HepG2 (cell line): Measurements from ENCODE around the gene OPRL1. TPM values are rescaled to one million over a fixed set of nuclear protein-coding genes. Genes with fewer than 3 reads are reported as not detected.
A peak's percentile ranks its signal among the peaks of the same experiment; 100 is the strongest.

Experiments
- ARID2 ChIP-seq: sonication (generic); formaldehyde crosslinking; IDR thresholded peaks from 2 replicates; pipeline ENCODE4 v1.8.1; 2022; ENCODE audit warnings: mild to moderate bottlenecking, missing genetic modification reagents, borderline replicate concordance
- DR1 ChIP-seq: sonication (generic); formaldehyde crosslinking; IDR thresholded peaks from 2 replicates; pipeline ENCODE4 v1.8.0; 2021; ENCODE audit warnings: mild to moderate bottlenecking, missing genetic modification reagents, inconsistent platforms
- JDP2 ChIP-seq: sonication (generic); formaldehyde crosslinking; IDR thresholded peaks from 2 replicates; pipeline ENCODE4 v1.8.1; 2022; ENCODE audit warnings: missing genetic modification reagents, borderline replicate concordance
- MTF2 ChIP-seq: sonication (generic); formaldehyde crosslinking; IDR thresholded peaks from 2 replicates; pipeline ENCODE4 v1.5.0; 2020; ENCODE audit warnings: missing genetic modification reagents, borderline replicate concordance
- PITX1 ChIP-seq: sonication (generic); formaldehyde crosslinking; IDR thresholded peaks from 2 replicates; pipeline ENCODE4 v1.5.1; 2020; ENCODE audit warnings: mild to moderate bottlenecking, missing genetic modification reagents
- SRF ChIP-seq: IDR thresholded peaks from 2 replicates; pipeline ENCODE4 v1.6.1; 2011; ENCODE audit warnings: mild to moderate bottlenecking, low read depth, low read length, moderate library complexity
- TOPORS ChIP-seq: sonication (generic); formaldehyde crosslinking; IDR thresholded peaks from 2 replicates; pipeline ENCODE4 v1.8.0; 2023; ENCODE audit warnings: mild to moderate bottlenecking, missing genetic modification reagents
- ZEB1 ChIP-seq: IDR thresholded peaks from 2 replicates; pipeline ENCODE4 v1.6.1; 2012; ENCODE audit warnings: mild to moderate bottlenecking, low read depth, inconsistent platforms; ENCODE audit not compliant: insufficient replicate concordance
- ZFP41 ChIP-seq: sonication (generic); formaldehyde crosslinking; IDR thresholded peaks from 2 replicates; pipeline ENCODE4 v1.4.0; 2020; ENCODE audit warnings: mild to moderate bottlenecking, missing genetic modification reagents, borderline replicate concordance
- ZNF24 ChIP-seq: fragments of 450-650 bp; IDR thresholded peaks from 2 replicates; pipeline ENCODE4 v1.6.1; 2017; ENCODE audit warnings: antibody characterized with exemption, mild to moderate bottlenecking
- ZNF713 ChIP-seq: sonication (generic); formaldehyde crosslinking; IDR thresholded peaks from 2 replicates; pipeline ENCODE4 v1.4.0; 2020; ENCODE audit warnings: mild to moderate bottlenecking, missing genetic modification reagents
- ZNF768 ChIP-seq: sonication (generic); formaldehyde crosslinking; IDR thresholded peaks from 2 replicates; pipeline ENCODE4 v1.4.0; 2020; ENCODE audit warnings: missing genetic modification reagents
- ZNF792 ChIP-seq: IDR thresholded peaks from 2 replicates; pipeline ENCODE4 v1.6.1; 2016
- ZNF83 ChIP-seq: sonication (generic); formaldehyde crosslinking; IDR thresholded peaks from 2 replicates; pipeline ENCODE4 v1.4.0; 2020; ENCODE audit warnings: missing genetic modification reagents, mild to moderate bottlenecking, borderline replicate concordance
- polyA plus RNA-seq, 8 experiments: library from polyadenylated mRNA; depleted of rRNA in 3 of 8; stranded (reverse) in 7 of 8; unstranded in 1 of 8; fragments of >200 nt; fragmentation: Illumina TruSeq in 4 of 8; extraction: Trizol in 4 of 8; gene quantifications; 2 replicates each; pipeline versions ENCODE4 v1.2.1 to v1.2.3, GENCODE V29; 2011 to 2016; ENCODE audit warnings: low read depth in 4 of 8, missing spikeins in 1 of 8, mixed read lengths in 1 of 8; ENCODE audit not compliant: insufficient read depth in 1 of 8
- total RNA-seq, 5 experiments: library from RNA; depleted of rRNA; stranded (reverse); fragments of >200 nt; fragmentation: Illumina TruSeq; extraction: Trizol; gene quantifications; 2 replicates each; pipeline ENCODE4 v1.2.3, GENCODE V29; 2016; ENCODE audit warnings: low read depth in 1 of 5
- TF ChIP-seq, protein P1 (sequence below): sonication (generic); formaldehyde crosslinking; IDR thresholded peaks from 2 replicates; pipeline ENCODE4 v1.5.0; 2020; ENCODE audit warnings: missing genetic modification reagents, mild to moderate bottlenecking, borderline replicate concordance
- TF ChIP-seq, protein P2 (sequence below): sonication (generic); formaldehyde crosslinking; IDR thresholded peaks from 2 replicates; pipeline ENCODE4 v1.4.0; 2020; ENCODE audit warnings: mild to moderate bottlenecking, missing genetic modification reagents
- TF ChIP-seq, protein P3 (sequence below): IDR thresholded peaks from 2 replicates; pipeline ENCODE4 v1.6.1; 2016
- TF ChIP-seq, protein P4 (sequence below): sonication (generic); formaldehyde crosslinking; IDR thresholded peaks from 2 replicates; pipeline ENCODE4 v1.8.1; 2023; ENCODE audit warnings: mild to moderate bottlenecking, missing genetic modification reagents
- TF ChIP-seq, protein P5 (sequence below): sonication (generic); formaldehyde crosslinking; IDR thresholded peaks from 2 replicates; pipeline ENCODE4 v1.4.0; 2020; ENCODE audit warnings: missing genetic modification reagents

The OPRL1 gene
- total and polyA plus RNA-seq, 2 of the 13 experiments (the other 11 are each of a cell fraction or from before 2014, with no cell fraction given): 0.35 to 0.71 TPM

DNA sequence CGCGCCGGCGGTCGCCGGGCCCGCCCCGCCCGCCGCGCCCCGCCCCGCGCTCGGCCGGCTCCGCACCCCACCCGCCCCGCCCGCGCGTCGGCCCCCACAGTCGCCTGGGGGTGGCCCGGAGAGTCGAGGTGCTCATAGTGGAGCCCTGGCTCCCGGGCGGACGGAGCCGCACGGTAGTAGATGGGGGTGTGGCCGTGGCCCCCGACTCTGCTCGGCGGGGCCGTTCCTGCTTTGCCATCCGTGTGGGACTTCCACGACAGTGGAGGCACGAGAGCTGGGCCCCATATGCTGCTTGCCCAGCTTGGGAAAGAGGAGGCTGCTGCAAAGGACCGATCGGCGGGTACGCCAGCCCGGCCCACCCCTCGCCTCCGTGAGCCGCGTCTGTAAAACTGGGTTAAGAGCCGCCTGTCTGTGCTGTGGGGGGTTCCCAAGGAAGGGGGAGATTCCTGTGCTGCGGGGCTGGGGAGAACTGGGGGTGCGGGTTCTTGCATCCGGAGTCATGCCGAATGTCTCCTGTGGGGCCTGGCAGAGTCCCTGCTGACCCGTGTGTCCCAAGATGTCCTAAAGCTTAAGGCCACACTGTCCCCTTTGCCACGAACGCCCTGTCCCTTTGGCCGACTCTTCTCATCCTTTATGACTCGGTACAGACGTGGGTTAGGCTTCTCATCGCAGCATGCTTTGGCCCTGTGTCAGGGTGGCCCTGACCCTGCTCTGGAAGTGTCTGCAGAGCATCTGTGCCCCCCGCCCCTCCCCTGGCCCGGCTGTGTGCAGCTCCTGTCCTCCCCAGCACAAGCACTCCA lies at the start of gene OPRL1 (continued):
- TF ChIP-seq ZNF83 (peak; percentile 74; the same call in 1 of the 2 replicates), TOPORS (CRISPR knock-in tag) (peak; percentile 66; the same call in 1 of the 2 replicates), SRF (no peak), ZNF24 (no peak), MTF2 (CRISPR knock-in tag) (0 out of 2 replicates have a peak, but pooled peaks have one; percentile 13), ZNF768 (peak; percentile 26; the same call in 1 of the 2 replicates), ZFP41 (CRISPR knock-in tag) (no peak), ZNF713 (peak; percentile 69; the same call in 1 of the 2 replicates), DR1 (CRISPR knock-in tag) (peak; percentile 51; the same call in 1 of the 2 replicates), ZNF792 (CRISPR knock-in tag) (peak; percentile 7; the same call in 1 of the 2 replicates), ARID2 (CRISPR knock-in tag) (peak; percentile 69; the same call in 1 of the 2 replicates), ZEB1 (peak; percentile 20), JDP2 (CRISPR knock-in tag) (no peak), PITX1 (CRISPR knock-in tag) (peak; percentile 11; the same call in 1 of the 2 replicates)
- TF ChIP-seq, protein P1, sequence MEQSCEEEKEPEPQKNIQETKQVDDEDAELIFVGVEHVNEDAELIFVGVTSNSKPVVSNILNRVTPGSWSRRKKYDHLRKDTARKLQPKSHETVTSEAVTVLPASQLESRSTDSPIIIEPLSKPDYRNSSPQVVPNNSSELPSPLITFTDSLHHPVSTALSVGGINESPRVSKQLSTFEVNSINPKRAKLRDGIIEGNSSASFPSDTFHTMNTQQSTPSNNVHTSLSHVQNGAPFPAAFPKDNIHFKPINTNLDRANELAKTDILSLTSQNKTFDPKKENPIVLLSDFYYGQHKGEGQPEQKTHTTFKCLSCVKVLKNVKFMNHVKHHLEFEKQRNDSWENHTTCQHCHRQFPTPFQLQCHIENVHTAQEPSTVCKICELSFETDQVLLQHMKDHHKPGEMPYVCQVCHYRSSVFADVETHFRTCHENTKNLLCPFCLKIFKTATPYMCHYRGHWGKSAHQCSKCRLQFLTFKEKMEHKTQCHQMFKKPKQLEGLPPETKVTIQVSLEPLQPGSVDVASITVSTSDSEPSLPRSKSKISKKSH (CRISPR knock-in tag): peak; percentile 70; the same call in 1 of the 2 replicates
- TF ChIP-seq, protein P2, sequence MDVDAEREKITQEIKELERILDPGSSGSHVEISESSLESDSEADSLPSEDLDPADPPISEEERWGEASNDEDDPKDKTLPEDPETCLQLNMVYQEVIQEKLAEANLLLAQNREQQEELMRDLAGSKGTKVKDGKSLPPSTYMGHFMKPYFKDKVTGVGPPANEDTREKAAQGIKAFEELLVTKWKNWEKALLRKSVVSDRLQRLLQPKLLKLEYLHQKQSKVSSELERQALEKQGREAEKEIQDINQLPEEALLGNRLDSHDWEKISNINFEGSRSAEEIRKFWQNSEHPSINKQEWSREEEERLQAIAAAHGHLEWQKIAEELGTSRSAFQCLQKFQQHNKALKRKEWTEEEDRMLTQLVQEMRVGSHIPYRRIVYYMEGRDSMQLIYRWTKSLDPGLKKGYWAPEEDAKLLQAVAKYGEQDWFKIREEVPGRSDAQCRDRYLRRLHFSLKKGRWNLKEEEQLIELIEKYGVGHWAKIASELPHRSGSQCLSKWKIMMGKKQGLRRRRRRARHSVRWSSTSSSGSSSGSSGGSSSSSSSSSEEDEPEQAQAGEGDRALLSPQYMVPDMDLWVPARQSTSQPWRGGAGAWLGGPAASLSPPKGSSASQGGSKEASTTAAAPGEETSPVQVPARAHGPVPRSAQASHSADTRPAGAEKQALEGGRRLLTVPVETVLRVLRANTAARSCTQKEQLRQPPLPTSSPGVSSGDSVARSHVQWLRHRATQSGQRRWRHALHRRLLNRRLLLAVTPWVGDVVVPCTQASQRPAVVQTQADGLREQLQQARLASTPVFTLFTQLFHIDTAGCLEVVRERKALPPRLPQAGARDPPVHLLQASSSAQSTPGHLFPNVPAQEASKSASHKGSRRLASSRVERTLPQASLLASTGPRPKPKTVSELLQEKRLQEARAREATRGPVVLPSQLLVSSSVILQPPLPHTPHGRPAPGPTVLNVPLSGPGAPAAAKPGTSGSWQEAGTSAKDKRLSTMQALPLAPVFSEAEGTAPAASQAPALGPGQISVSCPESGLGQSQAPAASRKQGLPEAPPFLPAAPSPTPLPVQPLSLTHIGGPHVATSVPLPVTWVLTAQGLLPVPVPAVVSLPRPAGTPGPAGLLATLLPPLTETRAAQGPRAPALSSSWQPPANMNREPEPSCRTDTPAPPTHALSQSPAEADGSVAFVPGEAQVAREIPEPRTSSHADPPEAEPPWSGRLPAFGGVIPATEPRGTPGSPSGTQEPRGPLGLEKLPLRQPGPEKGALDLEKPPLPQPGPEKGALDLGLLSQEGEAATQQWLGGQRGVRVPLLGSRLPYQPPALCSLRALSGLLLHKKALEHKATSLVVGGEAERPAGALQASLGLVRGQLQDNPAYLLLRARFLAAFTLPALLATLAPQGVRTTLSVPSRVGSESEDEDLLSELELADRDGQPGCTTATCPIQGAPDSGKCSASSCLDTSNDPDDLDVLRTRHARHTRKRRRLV (CRISPR knock-in tag): peak; percentile 22; the same call in 1 of the 2 replicates
- TF ChIP-seq, protein P3, sequence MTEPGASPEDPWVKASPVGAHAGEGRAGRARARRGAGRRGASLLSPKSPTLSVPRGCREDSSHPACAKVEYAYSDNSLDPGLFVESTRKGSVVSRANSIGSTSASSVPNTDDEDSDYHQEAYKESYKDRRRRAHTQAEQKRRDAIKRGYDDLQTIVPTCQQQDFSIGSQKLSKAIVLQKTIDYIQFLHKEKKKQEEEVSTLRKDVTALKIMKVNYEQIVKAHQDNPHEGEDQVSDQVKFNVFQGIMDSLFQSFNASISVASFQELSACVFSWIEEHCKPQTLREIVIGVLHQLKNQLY (CRISPR knock-in tag): no peak
- TF ChIP-seq, protein P4, sequence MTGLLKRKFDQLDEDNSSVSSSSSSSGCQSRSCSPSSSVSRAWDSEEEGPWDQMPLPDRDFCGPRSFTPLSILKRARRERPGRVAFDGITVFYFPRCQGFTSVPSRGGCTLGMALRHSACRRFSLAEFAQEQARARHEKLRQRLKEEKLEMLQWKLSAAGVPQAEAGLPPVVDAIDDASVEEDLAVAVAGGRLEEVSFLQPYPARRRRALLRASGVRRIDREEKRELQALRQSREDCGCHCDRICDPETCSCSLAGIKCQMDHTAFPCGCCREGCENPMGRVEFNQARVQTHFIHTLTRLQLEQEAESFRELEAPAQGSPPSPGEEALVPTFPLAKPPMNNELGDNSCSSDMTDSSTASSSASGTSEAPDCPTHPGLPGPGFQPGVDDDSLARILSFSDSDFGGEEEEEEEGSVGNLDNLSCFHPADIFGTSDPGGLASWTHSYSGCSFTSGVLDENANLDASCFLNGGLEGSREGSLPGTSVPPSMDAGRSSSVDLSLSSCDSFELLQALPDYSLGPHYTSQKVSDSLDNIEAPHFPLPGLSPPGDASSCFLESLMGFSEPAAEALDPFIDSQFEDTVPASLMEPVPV (CRISPR knock-in tag): 0 out of 2 replicates have a peak, but pooled peaks have one; percentile 83
- TF ChIP-seq, protein P5, sequence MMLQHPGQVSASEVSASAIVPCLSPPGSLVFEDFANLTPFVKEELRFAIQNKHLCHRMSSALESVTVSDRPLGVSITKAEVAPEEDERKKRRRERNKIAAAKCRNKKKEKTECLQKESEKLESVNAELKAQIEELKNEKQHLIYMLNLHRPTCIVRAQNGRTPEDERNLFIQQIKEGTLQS (CRISPR knock-in tag): no peak
